ENCODE measurements around the gene HOXA3.

The HOXA3 gene

GRCh38 chr7:27088002-27088922, 64.1 kb downstream of the HOXA3 start:
- DNase-seq (ENCODE audit: low read depth, low spot score): no peak
- ChIA-PET POLR2A (no interaction called here), CTCF (interaction anchor here (0.6 to 0.8 kb wide), 2 partner anchors 22 to 406 kb away, joined by 3 read pairs; no protein-coding TSS in a partner anchor)
- no peak for TF ChIP-seq CTCF (IDR thresholded peaks at IDR 0.05; ENCODE audit: insufficient read depth, low read length, missing control alignments)
- H3K4me3 ChIP-seq (ENCODE audit: low read depth, low read length): no peak overlapping the region

GRCh38 chr7:27083646-27084045, 68.7 kb downstream of the HOXA3 start:
- ChIA-PET POLR2A (no interaction called here), CTCF (interaction anchor here (1.2 to 1.3 kb wide), 2 partner anchors 9 to 401 kb away, joined by 3 read pairs; no protein-coding TSS in a partner anchor)
- TF ChIP-seq CTCF (IDR thresholded peaks at IDR 0.05; ENCODE audit: insufficient read depth, low read length, missing control alignments): no peak
- no peak overlapping the region for H3K4me3 ChIP-seq (ENCODE audit: low read depth, low read length)
- no peak for DNase-seq (ENCODE audit: low read depth, low spot score)

GRCh38 chr7:27082171-27082570, 70.2 kb downstream of the HOXA3 start:
- no peak overlapping the region for H3K4me3 ChIP-seq (ENCODE audit: low read depth, low read length)
- TF ChIP-seq CTCF (IDR thresholded peaks at IDR 0.05; ENCODE audit: insufficient read depth, low read length, missing control alignments): no peak
- DNase-seq (ENCODE audit: low read depth, low spot score): no peak
- POLR2A ChIA-PET: no interaction called here
- CTCF ChIA-PET: no interaction called here

GRCh38 chr7:27080844-27081436, 71.4 kb downstream of the HOXA3 start:
- CTCF ChIA-PET: no interaction called here
- POLR2A ChIA-PET: no interaction called here
- DNase-seq (ENCODE audit: low read depth, low spot score): no peak
- no peak for TF ChIP-seq CTCF (IDR thresholded peaks at IDR 0.05; ENCODE audit: insufficient read depth, low read length, missing control alignments)
- H3K4me3 ChIP-seq (ENCODE audit: low read depth, low read length): no peak overlapping the region

GRCh38 chr7:27079234-27079975, 73.0 kb downstream of the HOXA3 start:
- ChIA-PET POLR2A (no interaction called here), CTCF (no interaction called here)
- TF ChIP-seq CTCF (IDR thresholded peaks at IDR 0.05; ENCODE audit: insufficient read depth, low read length, missing control alignments): no peak

More at GRCh38 chr7:27079234-27079975, 73.0 kb downstream of the HOXA3 start:
- no peak for DNase-seq (ENCODE audit: low read depth, low spot score)
- H3K4me3 ChIP-seq (ENCODE audit: low read depth, low read length): no peak overlapping the region

Data from AG04449 (cell line).